ENCODE measurements around the gene TCF7L2.

TCF7L2 gene

GRCh38 chr10:113036619-113037018, 86.6 kb downstream of the TCF7L2 start:
- Mint-ChIP-seq H3K9me3 (peaks cover 1% of the 10 kb centered on the region), H3K27me3 (peaks cover 8% of the 10 kb centered on the region), H3K27ac (no peak overlapping the region), H3K4me1 (no peaks in the 10 kb centered on the region), H3K36me3 (no peaks in the 10 kb centered on the region), H3K4me3 (no peak overlapping the region)
- ATAC-seq (ENCODE audit: low read depth) (no peak), DNase-seq (ENCODE audit: low spot score in 2 of 2) (no peak)

DNA sequence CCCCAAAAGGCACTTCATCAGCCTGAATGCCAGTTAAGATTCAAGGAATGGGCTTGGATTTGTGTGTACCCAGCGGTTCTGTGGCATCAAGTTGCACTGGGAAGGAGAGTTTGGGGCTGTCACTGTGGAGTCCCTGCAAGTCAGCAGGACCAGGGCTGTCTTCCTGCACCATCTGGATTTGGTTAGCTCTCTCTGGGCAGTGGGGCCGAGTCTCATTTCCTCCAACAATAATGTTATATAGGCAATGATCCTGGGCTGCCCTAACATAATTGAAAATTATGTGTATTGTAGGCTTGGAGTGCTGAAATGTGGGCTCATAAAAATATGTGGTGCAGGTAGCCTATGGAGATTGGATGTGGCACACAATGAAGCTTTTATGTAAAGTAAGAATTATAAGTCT, 87.2 kb downstream of the TCF7L2 start:
- Mint-ChIP-seq H3K27me3 (peaks cover 7% of the 10 kb centered on the region), H3K36me3 (no peaks in the 10 kb centered on the region), H3K4me1 (no peaks in the 10 kb centered on the region), H3K4me3 (no peak overlapping the region), H3K9me3 (peaks cover 1% of the 10 kb centered on the region), H3K27ac (no peak overlapping the region)
- ATAC-seq (ENCODE audit: low read depth): no peak
- no peak for DNase-seq (ENCODE audit: low spot score in 2 of 2)

DNA sequence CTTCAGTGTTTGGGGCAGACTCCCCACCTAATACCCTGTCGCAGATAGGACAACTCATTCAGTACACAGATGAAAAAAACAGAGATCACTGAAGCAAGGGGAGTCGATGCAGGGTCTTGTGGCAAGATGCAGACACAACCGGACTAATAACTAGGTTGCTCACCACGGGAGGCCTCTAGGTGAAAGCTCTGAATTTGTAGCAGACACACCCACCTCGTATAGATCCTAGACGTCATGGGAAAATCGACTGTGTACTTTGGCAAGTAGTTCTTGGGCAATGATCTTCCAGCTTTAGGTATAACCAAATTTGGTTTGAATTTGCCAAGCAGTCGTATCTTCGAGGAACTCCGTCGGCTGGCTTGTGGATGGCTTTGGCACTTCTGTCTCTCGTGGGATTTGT, 88.1 kb downstream of the TCF7L2 start:
- DNase-seq (ENCODE audit: low spot score in 2 of 2) (no peak), ATAC-seq (ENCODE audit: low read depth) (no peak)
- H3K4me1 Mint-ChIP-seq: no peaks in the 10 kb centered on the region
- H3K27ac Mint-ChIP-seq: no peak overlapping the region
- no peaks in the 10 kb centered on the region for H3K36me3 Mint-ChIP-seq
- no peak overlapping the region for H3K4me3 Mint-ChIP-seq
- peaks cover 8% of the 10 kb centered on the region for H3K27me3 Mint-ChIP-seq
- peaks cover 1% of the 10 kb centered on the region for H3K9me3 Mint-ChIP-seq

- Mint-ChIP-seq H3K27me3 (peaks cover 10% of the 10 kb centered on the region), H3K36me3 (no peaks in the 10 kb centered on the region), H3K4me3 (no peak overlapping the region), H3K9me3 (peaks cover 1% of the 10 kb centered on the region), H3K27ac (no peak overlapping the region), H3K4me1 (no peaks in the 10 kb centered on the region)
- DNase-seq (ENCODE audit: low spot score in 2 of 2) (no peak), ATAC-seq (ENCODE audit: low read depth) (no peak)
Observed at GRCh38 chr10:113038985-113039384, 88.9 kb downstream of the TCF7L2 start.

DNA sequence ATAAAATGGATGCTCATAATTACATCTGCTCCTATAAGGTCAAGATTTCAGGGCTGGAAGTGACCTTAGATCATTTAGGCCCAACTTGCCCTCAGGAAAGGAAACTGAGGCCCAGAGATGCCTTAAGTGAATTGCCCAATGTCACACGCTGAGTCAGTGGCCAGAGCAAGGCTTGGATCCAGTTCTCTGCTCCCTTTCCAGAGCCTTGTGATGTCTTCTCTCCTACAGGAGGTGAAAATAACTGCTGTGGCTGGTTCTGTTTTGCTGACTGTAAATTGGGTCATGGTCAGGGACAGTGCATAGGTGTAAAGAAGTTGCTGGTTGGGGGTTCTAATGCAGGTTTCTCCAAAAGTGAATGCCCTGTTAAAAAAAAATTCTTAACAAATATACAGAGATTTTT, 91.3 kb downstream of the TCF7L2 start:
- ATAC-seq (ENCODE audit: low read depth) (no peak), DNase-seq (ENCODE audit: low spot score in 2 of 2) (no peak)
- Mint-ChIP-seq H3K36me3 (no peaks in the 10 kb centered on the region), H3K4me3 (no peak overlapping the region), H3K27me3 (peaks cover 12% of the 10 kb centered on the region), H3K27ac (no peak overlapping the region), H3K4me1 (no peaks in the 10 kb centered on the region), H3K9me3 (no peaks in the 10 kb centered on the region)

GRCh38 chr10:113041841-113042750, 92.0 kb downstream of the TCF7L2 start:
- H3K4me3 Mint-ChIP-seq: no peak overlapping the region
- no peak for ATAC-seq (ENCODE audit: low read depth)

DNA sequence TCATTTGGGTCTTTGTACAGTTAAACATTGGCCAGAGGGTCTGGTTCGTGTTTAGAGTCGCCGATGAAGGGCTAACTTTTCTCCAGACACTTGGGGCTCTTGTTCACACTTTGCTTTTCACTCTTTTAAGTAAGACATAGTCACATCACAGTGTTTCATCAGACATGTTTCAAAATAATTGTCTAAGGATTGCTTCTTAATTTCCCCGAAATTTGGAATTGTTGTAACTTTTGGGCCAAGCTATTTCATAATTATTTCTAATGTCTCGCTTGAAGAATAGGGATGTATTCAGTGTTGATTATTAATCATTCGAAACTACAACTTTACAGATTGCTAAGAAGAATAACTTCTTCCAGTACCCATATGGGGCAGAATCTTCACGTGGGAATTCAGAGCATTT, 92.8 kb downstream of the TCF7L2 start:
- H3K36me3 Mint-ChIP-seq: no peaks in the 10 kb centered on the region
- H3K27me3 Mint-ChIP-seq: peaks cover 9% of the 10 kb centered on the region
- H3K27ac Mint-ChIP-seq: no peak overlapping the region
- H3K4me1 Mint-ChIP-seq: no peaks in the 10 kb centered on the region
- no peaks in the 10 kb centered on the region for H3K9me3 Mint-ChIP-seq
- no peak for DNase-seq (ENCODE audit: low spot score in 2 of 2)
- no peak for ATAC-seq (ENCODE audit: low read depth)
- no peak overlapping the region for H3K4me3 Mint-ChIP-seq

More at GRCh38 chr10:113041841-113042750, 92.0 kb downstream of the TCF7L2 start:
- Mint-ChIP-seq H3K4me1 (no peaks in the 10 kb centered on the region), H3K9me3 (no peaks in the 10 kb centered on the region), H3K36me3 (no peaks in the 10 kb centered on the region), H3K27ac (no peak overlapping the region), H3K27me3 (peaks cover 12% of the 10 kb centered on the region)
- no peak for DNase-seq (ENCODE audit: low spot score in 2 of 2)

DNA sequence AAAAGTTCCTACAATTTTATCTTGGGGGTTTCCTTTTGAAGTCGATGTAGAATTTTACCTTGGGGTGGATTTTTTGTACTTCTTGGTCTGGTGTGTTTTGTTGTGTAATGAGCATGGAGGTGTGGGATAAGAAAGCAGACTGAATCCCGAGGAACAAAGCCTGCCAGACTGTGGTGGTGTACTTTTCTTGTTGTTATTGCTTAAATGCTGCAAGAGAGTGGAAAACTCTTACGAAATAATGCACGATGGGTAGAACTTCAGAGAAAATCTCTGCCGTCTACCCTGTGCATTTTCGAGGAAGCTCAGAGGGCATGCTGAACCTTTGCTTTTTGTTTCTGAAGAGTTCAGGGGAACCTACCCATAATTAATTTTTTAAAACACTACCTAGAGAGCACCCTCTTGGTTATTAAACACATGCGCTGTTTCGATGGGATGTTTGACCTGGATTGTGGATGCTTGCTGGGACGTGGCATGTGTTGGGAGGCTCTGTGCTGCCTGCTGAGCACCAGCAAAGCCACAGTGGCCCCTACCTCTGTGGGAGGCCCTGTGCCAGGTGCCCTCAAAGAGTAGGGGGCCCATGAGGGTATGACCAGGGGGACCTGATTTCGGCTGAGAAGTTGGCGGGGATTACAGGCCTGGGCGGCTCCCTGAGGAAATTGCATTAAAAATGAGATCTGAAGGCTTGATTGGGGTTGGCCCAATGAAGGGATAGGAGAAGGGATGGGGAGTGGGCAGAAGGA, 94.1 kb downstream of the TCF7L2 start:
- H3K36me3 Mint-ChIP-seq: no peaks in the 10 kb centered on the region
- H3K27ac Mint-ChIP-seq: no peak overlapping the region
- no peak overlapping the region for H3K4me3 Mint-ChIP-seq
- no peak for ATAC-seq (ENCODE audit: low read depth)
- no peaks in the 10 kb centered on the region for H3K9me3 Mint-ChIP-seq
- DNase-seq (ENCODE audit: low spot score in 2 of 2): no peak
- peaks cover 10% of the 10 kb centered on the region for H3K27me3 Mint-ChIP-seq
- no peaks in the 10 kb centered on the region for H3K4me1 Mint-ChIP-seq

DNA sequence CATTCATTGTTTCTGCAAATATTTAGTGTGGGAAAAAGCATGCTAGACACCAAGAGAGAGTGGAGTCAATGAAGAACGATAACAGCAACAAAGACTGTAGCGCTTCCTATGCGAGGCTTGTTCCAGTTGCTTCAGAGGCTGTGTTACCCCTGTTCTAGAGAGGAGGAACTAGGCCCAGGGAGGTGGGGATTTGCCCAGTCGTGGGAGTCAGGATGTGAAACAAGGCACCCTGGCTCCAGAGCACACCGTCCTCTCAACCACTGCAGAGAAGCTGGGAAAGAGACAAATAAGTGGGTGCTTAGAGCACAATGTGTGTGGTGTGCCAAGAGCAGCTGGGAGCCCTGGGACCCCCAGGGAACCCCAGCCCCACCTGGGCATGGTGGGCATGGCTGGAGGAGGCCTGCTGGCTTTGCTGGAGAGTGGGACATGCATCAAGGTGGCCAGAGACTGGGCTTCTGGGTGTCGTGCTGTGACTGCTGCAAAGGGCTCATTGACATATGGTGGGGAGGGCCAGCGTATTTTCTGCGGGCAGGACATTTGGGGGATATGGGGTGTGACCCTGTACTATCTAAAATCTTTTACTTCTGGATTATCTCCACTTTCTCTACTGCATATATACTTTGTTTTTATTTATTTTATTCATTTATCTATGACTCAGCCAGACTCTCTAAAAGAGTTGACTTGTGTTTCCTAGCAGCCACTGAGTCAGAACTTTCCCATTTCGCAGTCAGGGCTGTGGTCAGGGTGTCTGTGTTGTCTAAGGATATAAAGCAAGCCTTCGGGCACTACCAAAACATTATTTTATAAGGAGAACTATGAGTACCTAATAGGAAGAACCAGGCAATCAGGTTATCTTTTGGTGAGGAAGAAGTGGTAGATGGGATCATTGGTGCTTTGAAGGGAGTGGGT, 95.4 kb downstream of the TCF7L2 start:
- DNase-seq (ENCODE audit: low spot score in 2 of 2): no peak
- ATAC-seq (ENCODE audit: low read depth): no peak
- Mint-ChIP-seq H3K27ac (no peak overlapping the region), H3K36me3 (no peaks in the 10 kb centered on the region), H3K9me3 (no peaks in the 10 kb centered on the region), H3K27me3 (peaks cover 15% of the 10 kb centered on the region), H3K4me1 (no peaks in the 10 kb centered on the region), H3K4me3 (no peak overlapping the region)

GRCh38 chr10:113047151-113047550, 97.1 kb downstream of the TCF7L2 start:
- Mint-ChIP-seq H3K9me3 (no peaks in the 10 kb centered on the region), H3K27me3 (peaks cover 20% of the 10 kb centered on the region), H3K4me1 (no peaks in the 10 kb centered on the region), H3K36me3 (no peaks in the 10 kb centered on the region), H3K27ac (no peak overlapping the region), H3K4me3 (no peak overlapping the region)
- ATAC-seq (ENCODE audit: low read depth) (no peak), DNase-seq (ENCODE audit: low spot score in 2 of 2) (no peak)

DNA sequence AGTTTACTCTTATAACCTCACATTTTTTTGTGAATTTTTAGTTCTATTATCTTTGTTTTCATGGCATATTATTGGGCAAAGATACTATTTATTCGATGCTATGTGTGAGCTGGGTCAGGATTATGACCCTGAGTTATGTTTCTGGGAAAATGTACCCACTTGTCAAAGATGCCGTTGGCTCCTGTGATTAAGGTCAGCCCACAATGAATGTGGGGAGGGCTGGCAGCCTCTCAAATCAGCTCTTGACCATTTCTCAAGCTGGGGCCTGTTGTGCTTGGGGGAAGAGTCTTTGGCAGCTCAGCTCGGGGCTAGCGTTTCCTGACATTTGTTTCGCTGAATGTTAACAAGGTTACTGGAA, 97.5 kb downstream of the TCF7L2 start:
- Mint-ChIP-seq H3K4me3 (no peak overlapping the region), H3K27ac (no peak overlapping the region), H3K27me3 (peaks cover 19% of the 10 kb centered on the region), H3K4me1 (no peaks in the 10 kb centered on the region), H3K9me3 (no peaks in the 10 kb centered on the region), H3K36me3 (no peaks in the 10 kb centered on the region)
- no peak for DNase-seq (ENCODE audit: low spot score in 2 of 2)
- no peak for ATAC-seq (ENCODE audit: low read depth)

DNA sequence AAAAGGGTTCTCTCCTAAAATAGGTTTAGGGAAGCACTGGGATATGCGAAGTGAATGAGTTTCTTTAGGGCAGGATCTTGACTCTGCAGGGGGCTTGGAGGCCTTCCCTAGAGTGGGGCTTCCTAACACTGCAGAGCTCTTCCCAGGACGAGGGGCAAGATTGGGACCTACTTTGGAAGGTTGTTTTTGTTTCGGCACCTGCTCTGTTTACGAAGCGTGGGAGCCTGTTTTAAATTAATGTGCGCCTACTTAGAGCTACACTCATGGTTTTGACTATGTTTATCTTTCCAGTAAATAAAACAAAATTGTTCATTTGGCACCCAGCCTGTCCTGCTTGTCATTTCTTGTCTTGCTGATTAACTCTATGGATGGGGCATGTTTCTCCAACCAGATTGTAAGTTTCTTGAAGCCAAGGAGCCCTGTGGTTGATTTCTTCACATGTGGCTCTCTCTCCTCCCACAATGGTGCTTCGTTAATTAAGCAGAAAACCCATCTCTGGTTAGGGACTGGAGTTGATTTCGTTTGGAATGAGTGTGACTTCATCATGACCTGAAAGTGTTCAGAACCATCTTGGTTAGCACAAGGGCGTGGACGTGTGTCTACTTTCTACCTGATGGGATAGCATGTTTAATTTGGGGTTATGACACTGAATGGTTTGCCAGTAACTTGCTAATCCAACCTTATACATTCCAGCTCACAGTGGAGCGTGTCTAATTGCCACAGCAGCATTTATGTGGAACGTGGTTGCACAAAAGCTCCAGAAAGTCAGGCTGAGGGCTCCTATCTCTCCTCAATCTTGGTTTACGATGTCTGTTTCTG, 98.1 kb downstream of the TCF7L2 start:
- H3K36me3 Mint-ChIP-seq: no peaks in the 10 kb centered on the region
- peaks cover 2% of the 10 kb centered on the region for H3K9me3 Mint-ChIP-seq
- H3K4me3 Mint-ChIP-seq: no peak overlapping the region
- no peak for DNase-seq (ENCODE audit: low spot score in 2 of 2)
- H3K27ac Mint-ChIP-seq: no peak overlapping the region
- no peaks in the 10 kb centered on the region for H3K4me1 Mint-ChIP-seq
- peaks cover 21% of the 10 kb centered on the region for H3K27me3 Mint-ChIP-seq
- no peak for ATAC-seq (ENCODE audit: low read depth)

GRCh38 chr10:113049881-113050280, 99.8 kb downstream of the TCF7L2 start:
- peaks cover 2% of the 10 kb centered on the region for H3K9me3 Mint-ChIP-seq
- no peak overlapping the region for H3K27ac Mint-ChIP-seq
- peaks cover 16% of the 10 kb centered on the region for H3K27me3 Mint-ChIP-seq
- DNase-seq (ENCODE audit: low spot score in 2 of 2): no peak
- ATAC-seq (ENCODE audit: low read depth): no peak
- no peaks in the 10 kb centered on the region for H3K4me1 Mint-ChIP-seq
- no peak overlapping the region for H3K4me3 Mint-ChIP-seq
- no peaks in the 10 kb centered on the region for H3K36me3 Mint-ChIP-seq
